ENCODE data around the gene MRTFA. TPM values are rescaled to one million over a fixed set of nuclear protein-coding genes. Genes with fewer than 3 reads are reported as not detected.

MRTFA gene
- polyA plus RNA-seq, 1 of the 3 experiments (the other 2 are of a cell fraction) = 5.8 TPM

- no peak for TF ChIP-seq ZBTB33 (IDR thresholded peaks at IDR 0.05; ENCODE audit: borderline replicate concordance, low read depth)
- TF ChIP-seq MEF2A (IDR thresholded peaks at IDR 0.05; ENCODE audit: borderline replicate concordance, low read depth) = no peak
- TF ChIP-seq YY1 (IDR thresholded peaks at IDR 0.05; ENCODE audit: low read depth) = no peak
- TF ChIP-seq TEAD4 (IDR thresholded peaks at IDR 0.05; ENCODE audit: borderline replicate concordance, insufficient read depth) = no peak
- TF ChIP-seq JUND (IDR thresholded peaks at IDR 0.05) = no peak
- TF ChIP-seq TAF1 (IDR thresholded peaks at IDR 0.05; ENCODE audit: borderline replicate concordance, low read depth, low read length) = no peak
- TF ChIP-seq USF1 (IDR thresholded peaks at IDR 0.05; ENCODE audit: borderline replicate concordance, low read depth) = no peak
Measured at GRCh38 chr22:40450616-40451015, 185.9 kb downstream of the MRTFA start (continued).

GRCh38 chr22:40449676-40450035, 186.9 kb downstream of the MRTFA start:
- no peak overlapping the region for H3K4me2 ChIP-seq
- H3K9me2 ChIP-seq = no peaks in the 10 kb centered on the region
- peaks cover 0 to 6% of the 10 kb centered on the region in 2 experiments for H3K36me3 ChIP-seq (replicated peaks in 1 of 2; ENCODE audit: control insufficient read depth in 1 of 2, insufficient read depth in 2 of 2, low read length in 1 of 2)
- H3K9me3 ChIP-seq = no peaks in the 10 kb centered on the region
- no peak for DNase-seq
- no peak overlapping the region for H3K4me3 ChIP-seq (ENCODE audit: low read depth in 2 of 2, low read length in 1 of 2)
- POLR2A ChIA-PET = no interaction called here
- TF ChIP-seq YY1 (IDR thresholded peaks at IDR 0.05; ENCODE audit: low read depth) (no peak), RFX5 (IDR thresholded peaks at IDR 0.05; ENCODE audit: low read length) (no peak), FOXJ3 (CRISPR knock-in tag; IDR thresholded peaks at IDR 0.05) (no peak), NRF1 (IDR thresholded peaks at IDR 0.05; ENCODE audit: low read depth, low read length) (no peak), GATA2 (CRISPR knock-in tag; IDR thresholded peaks at IDR 0.05) (no peak)
- H4K20me1 ChIP-seq (ENCODE audit: insufficient read depth) = peaks cover 5% of the 10 kb centered on the region; the same call in 1 of the 2 replicates
- peaks cover 2% of the 10 kb centered on the region for H3F3A ChIP-seq (replicated peaks; ENCODE audit: insufficient read depth)
- H3K79me2 ChIP-seq (ENCODE audit: insufficient read depth) = peaks cover 84% of the 10 kb centered on the region
- CTCF ChIA-PET = interaction anchor here (1.0 to 1.6 kb wide), 2 partner anchors 13 to 200 kb away, joined by 3 to 11 read pairs; no protein-coding TSS in a partner anchor
- peaks cover 5 to 7% of the 10 kb centered on the region in 2 experiments; a peak in 2 of 4 replicates for H3K4me1 ChIP-seq (ENCODE audit: control insufficient read depth in 1 of 2, insufficient read depth in 2 of 2, low read depth in 1 of 2, low read length in 1 of 2)
- H3K9ac ChIP-seq = no peak overlapping the region
- no peak overlapping the region for H2AFZ ChIP-seq (ENCODE audit: low read depth)
- H3K27ac ChIP-seq (ENCODE audit: low read depth in 2 of 2, low read length in 1 of 2) = peak overlapping the region in 1 of 2 experiments; percentile 26; a peak in 1 of 4 replicates
- H3K27me3 ChIP-seq (ENCODE audit: insufficient read depth) = no peaks in the 10 kb centered on the region

- Histone ChIP-seq H3K4me2 (no peak overlapping the region), H3K9me2 (no peaks in the 10 kb centered on the region), H2AFZ (ENCODE audit: low read depth) (no peak overlapping the region), H3K27ac (ENCODE audit: low read depth in 2 of 2, low read length in 1 of 2) (no peak overlapping the region), H3K79me2 (ENCODE audit: insufficient read depth) (peaks cover 76% of the 10 kb centered on the region), H3K27me3 (ENCODE audit: insufficient read depth) (no peaks in the 10 kb centered on the region), H3K4me3 (ENCODE audit: low read depth in 2 of 2, low read length in 1 of 2) (no peak overlapping the region), H3F3A (replicated peaks; ENCODE audit: insufficient read depth) (peaks cover 2% of the 10 kb centered on the region), H3K4me1 (ENCODE audit: control insufficient read depth in 1 of 2, insufficient read depth in 2 of 2, low read depth in 1 of 2, low read length in 1 of 2) (peaks cover 2 to 7% of the 10 kb centered on the region in 2 experiments; a peak in 2 of 4 replicates), H4K20me1 (ENCODE audit: insufficient read depth) (no peaks in the 10 kb centered on the region), H3K36me3 (replicated peaks in 1 of 2; ENCODE audit: control insufficient read depth in 1 of 2, insufficient read depth in 2 of 2, low read length in 1 of 2) (peaks cover 0 to 7% of the 10 kb centered on the region in 2 experiments), H3K9me3 (no peaks in the 10 kb centered on the region), H3K9ac (no peak overlapping the region)
- CTCF ChIA-PET = interaction anchor here (1.2 to 2.1 kb wide), 3 partner anchors 9 to 199 kb away, joined by 3 to 12 read pairs (median 3); no protein-coding TSS in a partner anchor
- TF ChIP-seq YY1 (IDR thresholded peaks at IDR 0.05; ENCODE audit: low read depth) = no peak
- no peak for TF ChIP-seq FOSL2 (IDR thresholded peaks at IDR 0.05; ENCODE audit: borderline replicate concordance, low read depth)
- TF ChIP-seq MAX (IDR thresholded peaks at IDR 0.05; ENCODE audit: low read depth) = no peak
- TF ChIP-seq NFIC (IDR thresholded peaks at IDR 0.05; ENCODE audit: borderline replicate concordance) = no peak
- TF ChIP-seq FOXM1 (IDR thresholded peaks at IDR 0.05; ENCODE audit: low read depth) = no peak
- no peak for DNase-seq
- POLR2A ChIA-PET = no interaction called here
- 100% methylated on average over 1 of the region's 1 CpG for WGBS (ENCODE audit: low lambda C conversion rate)
Measured at GRCh38 chr22:40446203-40446602, 190.3 kb downstream of the MRTFA start.

Measured in SK-N-SH (cell line).